Epithelial cell of esophagus (primary cell): ENCODE measurements around the gene CD200R1L.

Experiments
- DNase-seq: peaks from one replicate; pipeline ENCODE4 v3.0.0; 2010; ENCODE audit warnings: low read depth
- H3K4me3 ChIP-seq: 2 replicates; pipeline ENCODE4 v1.5.1; 2011; ENCODE audit warnings: mild to moderate bottlenecking, low read length, control low read depth
- CTCF ChIP-seq: IDR thresholded peaks from 2 replicates; pipeline ENCODE4 v1.5.1; 2011; ENCODE audit warnings: low read depth, mild to moderate bottlenecking, low read length, control low read depth, inconsistent platforms; ENCODE audit not compliant: insufficient read depth; ENCODE audit errors: missing control alignments

CD200R1L gene

GRCh38 chr3:112875561-112875960, 28.9 kb upstream of the CD200R1L start:
- no peak overlapping the region for H3K4me3 ChIP-seq
- TF ChIP-seq CTCF = no peak
- DNase-seq = peak; percentile 21

- DNase-seq = no peak
- TF ChIP-seq CTCF = no peak
- H3K4me3 ChIP-seq = no peak overlapping the region
These were observed 28.1 kb upstream of the CD200R1L start for GRCh38 chr3:112874725-112875124.

GRCh38 chr3:112873632-112874031, 27.0 kb upstream of the CD200R1L start:
- no peak overlapping the region for H3K4me3 ChIP-seq
- no peak for TF ChIP-seq CTCF
- no peak for DNase-seq

GRCh38 chr3:112871735-112872134, 25.1 kb upstream of the CD200R1L start:
- H3K4me3 ChIP-seq = no peak overlapping the region
- DNase-seq = no peak
- TF ChIP-seq CTCF = no peak

- DNase-seq = no peak
- no peak overlapping the region for H3K4me3 ChIP-seq
- TF ChIP-seq CTCF = no peak
These were observed 19.1 kb upstream of the CD200R1L start for GRCh38 chr3:112865757-112866156.

- no peak overlapping the region for H3K4me3 ChIP-seq
- no peak for DNase-seq
- no peak for TF ChIP-seq CTCF
These were observed 14.2 kb upstream of the CD200R1L start for GRCh38 chr3:112860898-112861297.

GRCh38 chr3:112858410-112859069, 11.9 kb upstream of the CD200R1L start:
- TF ChIP-seq CTCF = no peak
- DNase-seq = peak; percentile 4
- no peak overlapping the region for H3K4me3 ChIP-seq
